ENCODE data around the gene LEKR1.

- TF ChIP-seq CTCF (conservative IDR thresholded peaks at IDR 0.05) (no peak), ZFX (IDR thresholded peaks at IDR 0.05) (no peak)
These were observed 232.4 kb downstream of the LEKR1 start for GRCh38 chr3:157058392-157059071.
